Measurements from ENCODE around the gene SRGAP3.

DNA sequence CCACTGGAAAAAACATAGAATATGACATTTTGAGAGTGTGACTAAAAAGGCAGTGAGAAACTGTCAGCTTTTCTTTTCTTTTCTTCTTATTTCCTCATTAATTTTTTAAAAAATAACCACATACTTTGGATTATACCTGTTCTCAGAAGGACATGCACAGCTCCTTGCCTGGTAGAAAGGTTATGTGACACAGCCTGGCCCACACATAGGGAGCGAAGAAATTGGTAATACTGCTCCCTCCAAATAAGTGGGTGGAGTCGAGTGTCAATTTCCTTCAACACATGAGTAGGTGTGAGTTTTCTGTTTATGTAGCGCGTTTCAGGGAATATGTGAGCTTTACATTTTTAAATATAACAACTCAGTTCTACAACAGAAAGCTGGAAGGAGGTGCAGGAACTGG is 257.2 kb downstream of the SRGAP3 start:
- TF ChIP-seq EZH2 (IDR thresholded peaks at IDR 0.05; ENCODE audit: insufficient read depth, poor library complexity, severe bottlenecking) (no peak), EZH2phosphoT487 (IDR thresholded peaks at IDR 0.05; ENCODE audit: insufficient read depth, low read depth) (no peak)
